PFSK-1 (cell line): ENCODE results near the gene RAB31.

Source experiments
- POLR2AphosphoS5 ChIP-seq: IDR thresholded peaks from 2 replicates; pipeline ENCODE4 v1.6.1; 2012; ENCODE audit warnings: low read depth, mild to moderate bottlenecking, control low read depth, low read length, moderate library complexity
- TAF1 ChIP-seq: IDR thresholded peaks from 2 replicates; pipeline ENCODE4 v1.6.1; 2012; ENCODE audit warnings: low read length, control low read depth, borderline replicate concordance; ENCODE audit not compliant: insufficient read depth

DNA sequence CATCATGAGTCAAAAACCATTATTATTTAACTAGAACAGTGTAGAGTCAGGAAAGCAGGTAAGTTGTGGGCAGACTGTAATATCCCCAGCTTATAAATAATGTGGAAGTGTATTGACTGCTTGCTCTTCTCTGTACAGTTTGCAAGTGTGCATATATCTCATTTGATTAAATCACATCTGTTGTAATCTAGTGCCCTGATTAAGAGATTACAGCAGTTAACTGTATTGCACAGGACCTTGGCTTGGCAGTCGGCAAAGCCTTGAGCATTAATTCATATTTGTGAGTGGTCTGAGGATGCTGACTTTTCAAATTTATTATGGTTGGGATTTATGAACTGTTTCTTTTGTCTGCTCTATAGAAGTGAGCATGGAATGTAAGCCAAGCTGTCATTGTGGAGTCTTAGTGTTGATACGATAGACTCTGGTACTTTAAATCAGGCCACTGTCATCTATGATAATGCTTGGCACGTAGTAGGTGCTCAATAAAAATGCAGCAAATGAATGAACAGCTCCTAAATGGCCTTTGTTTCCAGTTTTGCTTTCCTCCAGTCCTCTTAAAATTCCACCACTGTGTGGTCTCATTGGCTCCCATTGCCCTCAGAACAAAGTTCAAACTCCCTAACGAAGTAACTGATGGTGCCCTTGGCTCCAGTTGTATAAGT is 48.3 kb downstream of the RAB31 start:
- no peak for TF ChIP-seq POLR2AphosphoS5
- no peak for TF ChIP-seq TAF1
